HFFc6 (cell line): ENCODE results near the gene FDXR. TPM values are rescaled to one million over a fixed set of nuclear protein-coding genes. Genes with fewer than 3 reads are reported as not detected.

ENCODE experiments used
- DNase-seq: peaks from one replicate; pipeline ENCODE4 v3.0.0-alpha.2; 2018
- H3K27ac Mint-ChIP-seq: 2 replicates; pipeline ENCODE4 v1.8.0; 2020; ENCODE audit warnings: mild to moderate bottlenecking, mixed read lengths
- H3K27me3 Mint-ChIP-seq: 2 replicates; pipeline ENCODE4 v1.8.0; 2021; ENCODE audit warnings: mild to moderate bottlenecking, moderate library complexity, mixed read lengths; ENCODE audit not compliant: insufficient read depth
- H3K36me3 Mint-ChIP-seq: 2 replicates; pipeline ENCODE4 v1.8.0; 2021; ENCODE audit warnings: low read depth, mixed read lengths
- H3K4me1 Mint-ChIP-seq: 2 replicates; pipeline ENCODE4 v1.8.0; 2020; ENCODE audit warnings: low read depth, mixed read lengths
- H3K4me3 Mint-ChIP-seq: 2 replicates; pipeline ENCODE4 v1.8.0; 2020; ENCODE audit warnings: mild to moderate bottlenecking, moderate library complexity, mixed read lengths
- H3K9me3 Mint-ChIP-seq: 2 replicates; pipeline ENCODE4 v1.8.0; 2020; ENCODE audit warnings: mild to moderate bottlenecking, mixed read lengths
- total RNA-seq, 6 experiments: library from RNA; stranded (reverse); fragmentation: NEBNext Ultra II Directional; extraction: Animal tissue kit (Norgen Biotek cat#: 25700); gene quantifications; 2 replicates in 1 of 6; 3 replicates in 5 of 6; pipeline ENCODE4 v1.2.3, GENCODE V29; 2021
- TF ChIP-seq, protein P1 (sequence below): fragments of 200-600 bp; sonication (generic); IDR thresholded peaks from 2 replicates; pipeline ENCODE4 v1.5.0; 2021; ENCODE audit warnings: antibody characterized with exemption, mild to moderate bottlenecking

The FDXR gene
- total RNA-seq, 6 experiments from 2014 or later, result 25.5 to 35.5 (median 33.9) TPM

GRCh38 chr17:74830861-74831260 is 41.9 kb downstream of the FDXR start:
- Mint-ChIP-seq H3K4me1 (peaks cover 17% of the 10 kb centered on the region), H3K9me3 (no peaks in the 10 kb centered on the region), H3K4me3 (no peak overlapping the region), H3K27me3 (peaks cover 3% of the 10 kb centered on the region), H3K36me3 (peaks cover 1% of the 10 kb centered on the region; the same call in 1 of the 2 replicates), H3K27ac (no peak overlapping the region)
- DNase-seq, result no peak
- TF ChIP-seq, protein P1, sequence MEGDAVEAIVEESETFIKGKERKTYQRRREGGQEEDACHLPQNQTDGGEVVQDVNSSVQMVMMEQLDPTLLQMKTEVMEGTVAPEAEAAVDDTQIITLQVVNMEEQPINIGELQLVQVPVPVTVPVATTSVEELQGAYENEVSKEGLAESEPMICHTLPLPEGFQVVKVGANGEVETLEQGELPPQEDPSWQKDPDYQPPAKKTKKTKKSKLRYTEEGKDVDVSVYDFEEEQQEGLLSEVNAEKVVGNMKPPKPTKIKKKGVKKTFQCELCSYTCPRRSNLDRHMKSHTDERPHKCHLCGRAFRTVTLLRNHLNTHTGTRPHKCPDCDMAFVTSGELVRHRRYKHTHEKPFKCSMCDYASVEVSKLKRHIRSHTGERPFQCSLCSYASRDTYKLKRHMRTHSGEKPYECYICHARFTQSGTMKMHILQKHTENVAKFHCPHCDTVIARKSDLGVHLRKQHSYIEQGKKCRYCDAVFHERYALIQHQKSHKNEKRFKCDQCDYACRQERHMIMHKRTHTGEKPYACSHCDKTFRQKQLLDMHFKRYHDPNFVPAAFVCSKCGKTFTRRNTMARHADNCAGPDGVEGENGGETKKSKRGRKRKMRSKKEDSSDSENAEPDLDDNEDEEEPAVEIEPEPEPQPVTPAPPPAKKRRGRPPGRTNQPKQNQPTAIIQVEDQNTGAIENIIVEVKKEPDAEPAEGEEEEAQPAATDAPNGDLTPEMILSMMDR, result no peak

DNA sequence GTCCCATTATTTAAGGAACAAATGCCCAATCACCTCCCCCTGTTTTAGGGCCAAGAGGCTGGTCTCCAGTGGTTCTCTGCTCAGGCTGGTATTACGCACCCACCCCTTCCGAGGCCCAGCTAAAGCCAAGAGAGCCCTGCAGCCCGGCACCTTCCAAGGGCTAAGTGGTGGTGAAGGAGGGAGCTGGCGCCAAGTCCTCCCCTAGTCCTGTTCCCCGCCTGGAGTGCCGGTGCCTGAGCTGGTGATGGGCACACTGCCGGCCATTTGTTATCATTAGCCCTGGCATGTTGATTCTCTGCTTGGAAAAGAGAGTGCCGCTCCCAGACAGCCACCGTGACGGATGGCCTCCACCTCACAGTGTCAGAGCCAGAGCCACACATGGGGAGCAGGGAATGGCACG is 45.0 kb downstream of the FDXR start:
- H3K27ac Mint-ChIP-seq, result no peak overlapping the region
- no peak for DNase-seq

DNA sequence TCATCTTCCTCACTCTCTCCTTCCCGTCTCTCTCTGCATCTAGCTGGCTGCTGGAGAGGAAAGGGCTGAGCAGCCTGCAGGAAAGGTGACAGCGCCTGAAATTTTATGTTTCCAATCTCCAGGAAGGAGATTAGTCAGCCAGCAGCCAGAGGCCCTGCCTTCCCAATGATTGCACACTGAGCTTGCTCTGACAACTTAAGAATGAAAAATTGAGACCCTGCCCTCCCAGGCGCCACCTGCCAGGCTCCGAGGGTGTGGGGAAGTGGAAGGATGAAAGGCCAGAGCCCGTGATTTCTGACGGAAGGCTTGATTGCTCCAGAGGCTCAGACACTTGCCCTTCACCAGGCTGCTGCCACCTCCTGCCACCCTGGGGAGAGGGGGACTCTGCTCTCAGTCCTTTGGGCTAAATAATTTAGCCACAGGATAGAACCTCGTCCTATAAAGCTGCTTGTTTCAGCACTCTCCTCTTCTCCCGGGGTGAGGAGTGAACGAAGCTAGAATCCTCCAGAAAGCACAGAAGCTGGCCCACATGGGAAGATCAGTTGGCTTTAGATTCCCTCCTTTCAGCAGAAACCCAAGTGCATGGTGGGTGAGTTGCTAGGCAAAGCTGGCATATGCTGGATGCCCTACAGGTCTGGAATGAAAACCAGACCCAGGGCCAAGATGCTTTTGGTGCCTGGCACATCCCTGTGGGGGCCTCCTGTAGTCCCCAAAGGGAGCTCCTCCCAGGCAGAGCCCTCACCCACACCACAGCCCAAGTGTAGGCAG is 46.7 kb downstream of the FDXR start:
- TF ChIP-seq, protein P1, result no peak
- no peaks in the 10 kb centered on the region for H3K4me1 Mint-ChIP-seq
- H3K27me3 Mint-ChIP-seq, result peaks cover 1% of the 10 kb centered on the region; the same call in 1 of the 2 replicates
- no peak overlapping the region for H3K27ac Mint-ChIP-seq
- no peaks in the 10 kb centered on the region for H3K9me3 Mint-ChIP-seq
- H3K36me3 Mint-ChIP-seq, result no peaks in the 10 kb centered on the region
- DNase-seq, result no peak
- no peak overlapping the region for H3K4me3 Mint-ChIP-seq

More for the DNA sequence above, 45.0 kb downstream of the FDXR start:
- TF ChIP-seq, protein P1, result no peak
- peaks cover 4% of the 10 kb centered on the region for H3K4me1 Mint-ChIP-seq
- no peaks in the 10 kb centered on the region for H3K36me3 Mint-ChIP-seq
- no peak overlapping the region for H3K4me3 Mint-ChIP-seq
- H3K27me3 Mint-ChIP-seq, result peaks cover 3% of the 10 kb centered on the region
- H3K9me3 Mint-ChIP-seq, result no peaks in the 10 kb centered on the region

DNA sequence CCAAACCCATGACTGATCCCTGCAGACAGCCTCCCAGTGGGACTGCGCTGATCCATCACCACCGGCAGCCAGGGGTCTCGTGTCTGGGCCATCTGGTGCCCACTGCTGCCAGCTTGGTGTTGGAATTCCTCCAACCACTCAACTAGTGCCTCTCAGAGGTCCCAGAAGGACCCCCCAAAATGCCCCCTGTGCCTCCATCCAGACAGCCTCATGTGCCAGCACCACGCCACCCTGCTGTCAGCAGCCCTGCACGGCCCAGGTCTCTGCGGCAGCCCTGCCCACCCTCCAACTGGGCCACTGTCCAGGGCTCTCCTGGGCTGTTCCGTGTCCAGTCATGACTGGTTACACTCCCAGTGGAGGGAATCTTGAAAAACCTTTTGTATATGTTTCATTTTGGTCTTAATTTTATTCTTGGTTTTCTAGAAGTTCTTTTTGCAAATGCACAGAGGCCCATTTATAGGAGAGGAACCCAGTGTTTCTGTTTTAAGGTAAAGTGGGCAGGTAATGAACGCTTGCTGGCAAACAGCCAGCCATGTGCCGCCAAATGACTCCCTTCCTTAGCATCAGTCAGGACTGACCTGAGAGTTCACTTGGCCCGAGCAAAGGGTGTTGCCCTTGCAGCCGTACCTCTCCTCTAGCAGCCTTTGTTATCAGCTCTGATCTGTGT is 47.7 kb downstream of the FDXR start:
- TF ChIP-seq, protein P1, result no peak

DNA sequence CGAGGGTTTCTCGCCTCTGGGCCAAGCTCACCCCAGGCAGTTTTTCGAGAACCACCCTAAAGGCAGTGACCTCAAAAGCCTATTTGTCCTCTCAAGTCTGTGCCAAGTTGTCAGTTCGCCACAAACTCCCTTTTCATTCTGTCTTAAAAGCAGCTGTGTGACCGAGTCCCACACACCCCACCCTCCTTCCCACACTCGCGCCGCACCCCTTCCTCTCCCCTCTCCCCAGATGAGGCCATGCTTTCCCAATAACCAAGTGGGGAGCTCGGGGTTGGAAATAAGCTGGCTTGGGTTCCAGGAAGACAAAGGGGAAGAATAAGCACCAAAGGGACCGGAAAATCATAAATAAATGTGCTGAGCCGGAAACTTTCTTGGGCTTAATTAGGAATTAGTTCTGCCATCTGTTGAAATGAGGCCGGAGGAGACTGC is 49.8 kb downstream of the FDXR start:
- TF ChIP-seq, protein P1, result no peak
- Mint-ChIP-seq H3K27ac (no peak overlapping the region), H3K27me3 (no peaks in the 10 kb centered on the region; the same call in 1 of the 2 replicates), H3K36me3 (no peaks in the 10 kb centered on the region), H3K4me1 (no peaks in the 10 kb centered on the region), H3K9me3 (no peaks in the 10 kb centered on the region), H3K4me3 (no peak overlapping the region)
- no peak for DNase-seq

More for the DNA sequence above, 47.7 kb downstream of the FDXR start:
- Mint-ChIP-seq H3K4me3 (no peak overlapping the region), H3K27me3 (peaks cover 1% of the 10 kb centered on the region; the same call in 1 of the 2 replicates), H3K9me3 (no peaks in the 10 kb centered on the region), H3K4me1 (no peaks in the 10 kb centered on the region), H3K27ac (no peak overlapping the region), H3K36me3 (no peaks in the 10 kb centered on the region)
- no peak for DNase-seq
